PFSK-1 (cell line): Measurements from ENCODE around the gene CISH.

Experiments
- FOXP2 ChIP-seq: optimal IDR thresholded peaks from 2 replicates; pipeline ENCODE3; 2011; ENCODE audit warnings: borderline replicate concordance, control low read depth, inconsistent platforms; ENCODE audit not compliant: insufficient read depth; ENCODE audit errors: extremely low read length, extremely low read depth
- POLR2AphosphoS5 ChIP-seq: IDR thresholded peaks from 2 replicates; pipeline ENCODE4 v1.6.1; 2012; ENCODE audit warnings: low read depth, mild to moderate bottlenecking, control low read depth, low read length, moderate library complexity
- SIN3A ChIP-seq: IDR thresholded peaks from 2 replicates; pipeline ENCODE4 v1.6.1; 2012; ENCODE audit warnings: mild to moderate bottlenecking, low read length, moderate library complexity, borderline replicate concordance; ENCODE audit not compliant: insufficient read depth
- TAF1 ChIP-seq: IDR thresholded peaks from 2 replicates; pipeline ENCODE4 v1.6.1; 2012; ENCODE audit warnings: low read length, control low read depth, borderline replicate concordance; ENCODE audit not compliant: insufficient read depth
- TF ChIP-seq, protein P1 (sequence below), 2 experiments: IDR thresholded peaks; 2 replicates each; pipeline versions ENCODE4 v1.6.1 to v1.8.0; 2011 to 2012; ENCODE audit warnings: low read depth in 2 of 2, low read length in 2 of 2, control low read depth in 1 of 2, inconsistent platforms in 1 of 2, mild to moderate bottlenecking in 1 of 2, moderate library complexity in 1 of 2; ENCODE audit not compliant: insufficient read depth in 1 of 2

GRCh38 chr3:50658416-50658815 is 46.8 kb upstream of the CISH start:
- TF ChIP-seq, protein P1, sequence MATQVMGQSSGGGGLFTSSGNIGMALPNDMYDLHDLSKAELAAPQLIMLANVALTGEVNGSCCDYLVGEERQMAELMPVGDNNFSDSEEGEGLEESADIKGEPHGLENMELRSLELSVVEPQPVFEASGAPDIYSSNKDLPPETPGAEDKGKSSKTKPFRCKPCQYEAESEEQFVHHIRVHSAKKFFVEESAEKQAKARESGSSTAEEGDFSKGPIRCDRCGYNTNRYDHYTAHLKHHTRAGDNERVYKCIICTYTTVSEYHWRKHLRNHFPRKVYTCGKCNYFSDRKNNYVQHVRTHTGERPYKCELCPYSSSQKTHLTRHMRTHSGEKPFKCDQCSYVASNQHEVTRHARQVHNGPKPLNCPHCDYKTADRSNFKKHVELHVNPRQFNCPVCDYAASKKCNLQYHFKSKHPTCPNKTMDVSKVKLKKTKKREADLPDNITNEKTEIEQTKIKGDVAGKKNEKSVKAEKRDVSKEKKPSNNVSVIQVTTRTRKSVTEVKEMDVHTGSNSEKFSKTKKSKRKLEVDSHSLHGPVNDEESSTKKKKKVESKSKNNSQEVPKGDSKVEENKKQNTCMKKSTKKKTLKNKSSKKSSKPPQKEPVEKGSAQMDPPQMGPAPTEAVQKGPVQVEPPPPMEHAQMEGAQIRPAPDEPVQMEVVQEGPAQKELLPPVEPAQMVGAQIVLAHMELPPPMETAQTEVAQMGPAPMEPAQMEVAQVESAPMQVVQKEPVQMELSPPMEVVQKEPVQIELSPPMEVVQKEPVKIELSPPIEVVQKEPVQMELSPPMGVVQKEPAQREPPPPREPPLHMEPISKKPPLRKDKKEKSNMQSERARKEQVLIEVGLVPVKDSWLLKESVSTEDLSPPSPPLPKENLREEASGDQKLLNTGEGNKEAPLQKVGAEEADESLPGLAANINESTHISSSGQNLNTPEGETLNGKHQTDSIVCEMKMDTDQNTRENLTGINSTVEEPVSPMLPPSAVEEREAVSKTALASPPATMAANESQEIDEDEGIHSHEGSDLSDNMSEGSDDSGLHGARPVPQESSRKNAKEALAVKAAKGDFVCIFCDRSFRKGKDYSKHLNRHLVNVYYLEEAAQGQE (IDR thresholded peaks at IDR 0.05; ENCODE audit: insufficient read depth in 1 of 2, low read depth in 2 of 2, low read length in 2 of 2), result no peak
- TF ChIP-seq POLR2AphosphoS5 (no peak), TAF1 (no peak), SIN3A (no peak), FOXP2 (no peak)
